Mesothelial cell of epicardium (in vitro differentiated cells): Measurements from ENCODE around the gene RBM8A. TPM values are rescaled to one million over a fixed set of nuclear protein-coding genes. Genes with fewer than 3 reads are reported as not detected.

ENCODE experiments used
- DNase-seq, 2 experiments: peaks; one replicate each; pipeline ENCODE4 v3.0.0; 2021; ENCODE audit warnings: low spot score in 2 of 2; ENCODE audit not compliant: unreplicated experiment in 2 of 2
- H3K27ac Mint-ChIP-seq: 2 replicates; pipeline ENCODE4 v1.8.0; 2021; ENCODE audit warnings: mixed read lengths
- H3K27me3 Mint-ChIP-seq: 2 replicates; pipeline ENCODE4 v1.8.0; 2021; ENCODE audit warnings: low read depth, mixed read lengths
- H3K36me3 Mint-ChIP-seq: 2 replicates; pipeline ENCODE4 v1.8.0; 2021; ENCODE audit warnings: mixed read lengths
- H3K4me1 Mint-ChIP-seq: 2 replicates; pipeline ENCODE4 v1.8.0; 2021; ENCODE audit warnings: mixed read lengths
- H3K4me3 Mint-ChIP-seq: 2 replicates; pipeline ENCODE4 v1.8.0; 2021; ENCODE audit warnings: mild to moderate bottlenecking, moderate library complexity, mixed read lengths
- H3K9me3 Mint-ChIP-seq: 2 replicates; pipeline ENCODE4 v1.8.0; 2021; ENCODE audit warnings: mixed read lengths
- total RNA-seq: library from RNA; stranded (reverse); gene quantifications from 3 replicates; pipeline ENCODE4 v1.2.1, GENCODE V29; 2021
- TF ChIP-seq, protein P1 (sequence below): fragments of 200-600 bp; sonication (generic); IDR thresholded peaks from one replicate; pipeline ENCODE4 v1.5.0; 2021; ENCODE audit warnings: antibody characterized with exemption; ENCODE audit not compliant: unreplicated experiment

RBM8A gene
- total RNA-seq, 1 donor from 2014 or later = 148 TPM

DNA sequence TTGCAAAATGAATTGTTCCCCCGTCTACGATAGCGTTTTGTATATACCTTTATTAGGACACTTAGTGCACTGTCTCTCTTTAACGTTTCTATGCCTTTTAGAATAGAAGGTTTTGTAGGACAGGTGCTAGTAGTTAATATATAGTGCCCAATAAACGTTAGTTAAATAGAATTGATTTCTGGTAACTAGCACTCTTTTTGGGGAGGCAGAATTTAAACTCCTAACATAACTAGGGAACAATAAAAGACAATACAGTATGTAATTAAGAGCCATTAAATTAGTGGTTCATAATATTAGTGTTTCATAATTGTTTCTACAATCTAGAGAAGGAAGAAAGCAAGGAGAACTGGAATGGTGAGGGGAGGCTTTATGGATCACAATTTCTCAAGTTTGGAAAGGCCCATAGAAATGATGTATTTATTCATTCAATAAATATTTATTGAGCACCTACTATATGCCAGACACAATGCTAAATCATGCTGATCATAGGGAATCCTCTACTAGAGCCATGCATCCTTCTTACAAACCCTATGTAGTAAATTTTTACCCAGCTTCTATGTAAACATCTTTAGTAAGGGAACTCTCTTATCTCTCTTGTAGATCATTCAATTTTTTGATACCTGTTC is 37.9 kb upstream of the RBM8A start:
- Mint-ChIP-seq H3K4me1 (peaks cover 39% of the 10 kb centered on the region), H3K27me3 (peaks cover 26% of the 10 kb centered on the region), H3K36me3 (peaks cover 5% of the 10 kb centered on the region), H3K9me3 (peaks cover 8% of the 10 kb centered on the region), H3K4me3 (peak overlapping the region; percentile 84), H3K27ac (peak overlapping the region; percentile 82)
- no peak for DNase-seq
- TF ChIP-seq, protein P1, sequence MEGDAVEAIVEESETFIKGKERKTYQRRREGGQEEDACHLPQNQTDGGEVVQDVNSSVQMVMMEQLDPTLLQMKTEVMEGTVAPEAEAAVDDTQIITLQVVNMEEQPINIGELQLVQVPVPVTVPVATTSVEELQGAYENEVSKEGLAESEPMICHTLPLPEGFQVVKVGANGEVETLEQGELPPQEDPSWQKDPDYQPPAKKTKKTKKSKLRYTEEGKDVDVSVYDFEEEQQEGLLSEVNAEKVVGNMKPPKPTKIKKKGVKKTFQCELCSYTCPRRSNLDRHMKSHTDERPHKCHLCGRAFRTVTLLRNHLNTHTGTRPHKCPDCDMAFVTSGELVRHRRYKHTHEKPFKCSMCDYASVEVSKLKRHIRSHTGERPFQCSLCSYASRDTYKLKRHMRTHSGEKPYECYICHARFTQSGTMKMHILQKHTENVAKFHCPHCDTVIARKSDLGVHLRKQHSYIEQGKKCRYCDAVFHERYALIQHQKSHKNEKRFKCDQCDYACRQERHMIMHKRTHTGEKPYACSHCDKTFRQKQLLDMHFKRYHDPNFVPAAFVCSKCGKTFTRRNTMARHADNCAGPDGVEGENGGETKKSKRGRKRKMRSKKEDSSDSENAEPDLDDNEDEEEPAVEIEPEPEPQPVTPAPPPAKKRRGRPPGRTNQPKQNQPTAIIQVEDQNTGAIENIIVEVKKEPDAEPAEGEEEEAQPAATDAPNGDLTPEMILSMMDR = no peak

DNA sequence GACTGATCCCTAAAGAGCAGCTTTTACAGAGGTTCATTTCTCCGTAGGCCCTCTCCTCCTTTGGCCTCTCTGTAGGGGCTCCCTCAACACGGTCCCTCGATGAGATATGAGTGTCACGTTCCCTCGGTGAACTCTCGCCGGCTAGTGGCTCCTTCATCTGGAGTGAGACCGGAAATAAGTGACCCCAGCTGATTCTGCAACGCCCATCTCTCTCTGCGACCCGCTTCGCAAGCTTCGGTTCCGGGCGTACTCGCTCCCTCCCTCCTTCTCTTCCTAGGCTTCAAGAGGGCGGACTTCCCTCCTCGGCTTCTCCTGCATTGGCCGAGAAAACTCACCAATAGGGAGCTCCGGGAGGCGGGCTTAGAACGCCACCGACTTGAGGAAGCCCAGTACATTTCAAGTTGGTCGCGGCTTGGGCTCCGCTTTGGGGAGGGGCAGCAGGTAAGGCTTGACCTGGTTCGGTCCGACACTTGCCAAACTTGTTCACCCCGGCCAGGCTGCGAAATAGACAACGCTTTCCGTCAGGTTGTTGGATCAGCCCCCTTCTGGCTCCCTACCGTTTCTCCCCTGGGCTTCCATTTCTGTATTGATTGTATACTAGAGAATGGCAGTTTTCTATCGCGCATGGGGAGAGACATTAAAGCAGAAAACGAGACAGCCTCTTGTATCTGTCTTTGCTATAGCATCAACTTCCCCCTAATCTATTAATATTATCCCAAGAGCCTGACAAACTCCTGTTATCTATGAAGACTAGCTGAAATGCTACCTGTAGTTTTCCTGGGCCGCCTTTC is 37.2 kb upstream of the RBM8A start, which contains the start of the genes ANKRD34A and POLR3GL:
ANKRD34A (minus strand) TSS at position 248 of the 791 bp plus-strand sequence. CDS start 2,816 bp downstream, outside the sequence.
POLR3GL (plus strand) TSS at position 363 of the 791 bp plus-strand sequence. CDS start 10,176 bp downstream, outside the sequence.
- Mint-ChIP-seq H3K4me1 (peaks cover 40% of the 10 kb centered on the region), H3K27me3 (peaks cover 33% of the 10 kb centered on the region), H3K36me3 (peaks cover 5% of the 10 kb centered on the region), H3K4me3 (peak within 1 kb of the TSS; percentile 84), H3K27ac (peak within 1 kb of the TSS; percentile 82), H3K9me3 (peaks cover 8% of the 10 kb centered on the region)
- DNase-seq = peak; percentile 73 to 87
- TF ChIP-seq, protein P1 = no peak

DNA sequence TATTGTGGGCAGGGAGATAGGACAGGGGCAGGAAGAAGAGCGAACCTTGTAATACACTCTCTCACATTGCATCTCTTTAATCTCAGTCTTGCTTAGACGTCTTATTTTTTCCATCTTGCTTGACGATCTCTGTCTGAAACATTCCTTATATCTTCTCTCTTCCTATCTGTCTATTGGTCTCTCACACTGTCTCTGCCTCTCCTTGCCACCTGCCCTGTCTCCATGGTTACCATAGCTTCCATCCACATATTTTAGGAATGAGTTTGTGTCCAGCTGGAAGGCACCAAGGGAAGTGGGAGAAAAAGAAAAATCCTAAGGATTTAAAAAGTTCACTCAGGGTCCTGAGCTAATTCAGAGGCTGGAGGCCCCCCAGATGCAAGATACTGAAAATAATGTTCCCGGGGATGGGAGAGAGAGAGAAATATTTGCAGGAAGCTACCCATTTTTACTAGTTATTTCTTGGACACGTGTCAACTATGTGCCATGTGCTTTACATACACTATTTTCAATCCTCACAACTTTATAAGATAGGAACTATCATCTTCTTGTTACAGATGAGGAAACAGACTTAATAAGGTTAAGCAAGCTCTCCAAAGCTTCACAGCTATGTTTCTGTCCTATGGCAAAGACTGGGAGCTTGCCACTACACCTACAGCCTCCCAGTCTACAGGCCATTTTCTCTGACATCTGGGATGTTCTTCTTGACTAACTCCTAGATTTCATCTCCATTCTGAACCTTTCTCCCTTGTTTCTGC is 36.2 kb upstream of the RBM8A start:
- Mint-ChIP-seq H3K27ac (peak overlapping the region; percentile 82), H3K36me3 (peaks cover 5% of the 10 kb centered on the region), H3K4me3 (peak overlapping the region; percentile 84), H3K4me1 (peaks cover 40% of the 10 kb centered on the region), H3K27me3 (peaks cover 44% of the 10 kb centered on the region), H3K9me3 (peaks cover 8% of the 10 kb centered on the region)
- TF ChIP-seq, protein P1 = no peak
- no peak for DNase-seq

DNA sequence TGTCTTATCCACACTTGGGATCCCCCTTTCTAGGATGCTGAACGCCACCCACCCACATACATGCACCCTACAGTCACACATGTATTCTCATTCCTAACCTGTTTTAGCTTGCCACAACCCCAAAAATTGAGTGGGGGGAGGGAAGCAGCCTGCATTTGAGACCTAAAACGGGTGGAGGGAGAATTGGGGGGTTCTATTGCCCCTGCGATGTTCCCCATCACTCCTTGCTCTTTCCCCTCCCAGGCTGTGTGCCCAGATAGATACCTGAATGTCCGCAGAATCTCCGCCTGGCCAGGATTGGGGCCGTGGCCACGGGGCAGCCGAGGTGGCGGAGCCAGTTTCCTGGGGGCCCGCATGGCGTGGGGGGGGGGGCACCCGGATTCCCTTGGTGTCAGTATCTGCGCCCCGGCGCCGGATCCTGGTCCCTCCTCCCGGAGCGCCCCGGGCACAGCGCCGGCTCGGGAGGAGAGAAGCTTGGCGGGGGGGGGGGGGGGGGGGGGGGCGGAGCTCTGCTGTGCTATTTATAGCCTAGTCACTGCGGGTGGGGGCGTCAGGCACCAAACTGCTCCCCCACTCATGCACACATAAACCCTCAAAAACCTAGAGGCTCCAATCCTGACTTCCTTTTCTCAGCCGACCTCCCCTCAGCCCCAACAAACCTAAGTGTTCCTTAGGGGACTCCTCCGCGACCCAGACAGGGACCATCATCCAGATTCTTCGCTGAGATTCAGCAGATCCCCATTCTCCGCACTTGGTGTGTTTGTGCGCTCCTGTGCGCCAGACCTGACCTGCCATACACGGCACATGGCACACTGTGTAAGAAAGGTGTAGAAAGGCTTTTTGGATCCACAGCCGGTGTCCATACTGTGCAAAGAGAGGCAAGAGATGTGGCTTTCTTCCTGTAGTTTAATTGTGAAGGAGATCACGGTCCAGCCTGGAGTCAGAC is 35.1 kb upstream of the RBM8A start:
- H3K27me3 Mint-ChIP-seq = peaks cover 49% of the 10 kb centered on the region
- H3K9me3 Mint-ChIP-seq = peaks cover 1% of the 10 kb centered on the region
- no peak overlapping the region for H3K27ac Mint-ChIP-seq
- peak overlapping the region; percentile 86 for H3K4me3 Mint-ChIP-seq
- H3K4me1 Mint-ChIP-seq = peaks cover 45% of the 10 kb centered on the region
- TF ChIP-seq, protein P1 = no peak
- no peaks in the 10 kb centered on the region for H3K36me3 Mint-ChIP-seq
- DNase-seq = no peak
